Activated CD4-positive, alpha-beta memory T cell treated with anti-CD3 and anti-CD28 coated beads for 36 hours (primary cell): ENCODE results near the gene BCLAF3. TPM values are rescaled to one million over a fixed set of nuclear protein-coding genes. Genes with fewer than 3 reads are reported as not detected.
A peak's percentile ranks its signal among the peaks of the same experiment; 100 is the strongest.

Experiments
- CTCF ChIA-PET: fragments of 350-600 bp; sonication (Branson Sonifier 250); formaldehyde crosslinking; loops from one replicate; lab custom pipeline; 2021; ENCODE audit warnings: antibody characterized with exemption, inconsistent platforms; lab: Charles Lee
- POLR2A ChIA-PET: fragments of 350-600 bp; sonication (Branson Sonifier 250); formaldehyde crosslinking; loops from one replicate; lab custom pipeline; 2021; ENCODE audit warnings: antibody characterized with exemption; lab: Charles Lee
- DNase-seq: peaks from one replicate; pipeline ENCODE4 v3.0.0-alpha.2; 2020
- H3K27ac Mint-ChIP-seq: one replicate; pipeline ENCODE4 v1.8.0; 2021; ENCODE audit warnings: mixed read lengths
- H3K27me3 Mint-ChIP-seq: one replicate; pipeline ENCODE4 v1.8.0; 2021; ENCODE audit warnings: mixed read lengths
- H3K36me3 Mint-ChIP-seq: one replicate; pipeline ENCODE4 v1.8.0; 2021; ENCODE audit warnings: mixed read lengths
- H3K4me1 Mint-ChIP-seq: one replicate; pipeline ENCODE4 v1.8.0; 2021; ENCODE audit warnings: low read depth, mixed read lengths
- H3K4me3 Mint-ChIP-seq: one replicate; pipeline ENCODE4 v1.8.0; 2021; ENCODE audit warnings: mild to moderate bottlenecking, mixed read lengths
- H3K9me3 Mint-ChIP-seq: one replicate; pipeline ENCODE4 v1.8.0; 2021; ENCODE audit warnings: mixed read lengths
- intact Hi-C: fragments of 100-400 bp; cut with micrococcal nuclease; formaldehyde crosslinking; loops from one replicate; pipeline ENCODE4 v1.15.1; 2023
- total RNA-seq, 2 experiments: library from RNA; stranded (reverse); gene quantifications; one replicate each; pipeline ENCODE4 v1.2.3, GENCODE V29; 2021

Gene BCLAF3
- total RNA-seq, 2 experiments from 2014 or later, result 4.0 to 4.1 TPM

DNA sequence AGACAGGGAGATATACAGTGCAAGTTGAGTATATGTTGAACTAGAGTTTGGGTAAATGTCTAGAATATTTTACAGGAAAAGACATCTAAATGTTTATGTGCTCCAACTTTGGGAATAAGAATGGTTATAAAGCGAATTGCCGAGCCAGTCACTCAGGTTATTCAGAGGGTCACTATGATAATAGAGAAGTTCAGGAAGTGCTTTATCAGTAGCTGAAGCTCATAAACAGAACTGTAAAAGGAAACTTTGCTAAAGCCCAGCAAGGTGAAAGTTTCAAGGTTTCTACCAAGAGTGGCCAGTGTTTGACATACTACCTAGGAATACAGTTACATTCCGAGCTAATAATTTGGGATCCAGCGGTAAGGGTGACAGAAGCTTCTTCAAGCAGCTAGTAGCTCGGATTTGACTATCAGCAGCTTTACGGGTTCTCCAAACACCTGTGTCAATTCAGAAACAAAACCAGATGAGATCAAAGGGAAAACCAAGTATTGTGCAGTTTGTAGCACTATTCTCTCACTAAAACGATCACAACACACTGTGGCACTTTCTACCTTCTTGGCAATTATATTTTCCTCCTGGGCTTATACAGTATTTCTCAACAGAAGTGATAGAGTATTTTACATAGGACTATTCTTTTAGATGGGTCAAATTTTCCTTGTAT is 17.2 kb upstream of the BCLAF3 start:
- CTCF ChIA-PET, result no interaction called here
- Mint-ChIP-seq H3K4me1 (no peaks in the 10 kb centered on the region), H3K36me3 (no peaks in the 10 kb centered on the region), H3K9me3 (no peaks in the 10 kb centered on the region), H3K27me3 (no peaks in the 10 kb centered on the region), H3K27ac (no peak overlapping the region), H3K4me3 (no peak overlapping the region)
- DNase-seq, result no peak
- intact Hi-C loops, result no loop called here
- POLR2A ChIA-PET, result no interaction called here

DNA sequence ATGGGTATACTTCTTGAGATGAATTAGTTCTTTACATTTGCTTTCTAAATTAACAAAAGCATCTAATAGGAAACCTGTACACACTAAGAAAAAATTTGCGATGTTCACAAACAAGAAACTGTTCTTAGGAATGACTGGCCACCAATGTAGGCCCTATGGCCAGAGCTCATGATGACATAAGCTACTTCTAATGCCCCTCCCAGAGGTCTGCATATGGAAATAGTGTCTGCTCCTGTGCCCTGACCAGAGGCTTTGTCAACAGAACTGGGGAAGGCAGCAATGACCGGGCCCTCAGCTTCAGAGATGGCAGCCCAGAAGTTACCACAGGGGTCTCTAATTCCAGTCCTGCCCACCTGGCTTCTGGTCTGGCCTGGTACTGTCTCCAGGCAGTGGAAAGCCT is 15.0 kb upstream of the BCLAF3 start:
- no peak overlapping the region for H3K4me3 Mint-ChIP-seq
- no peak for DNase-seq
- H3K27ac Mint-ChIP-seq, result no peak overlapping the region
- H3K9me3 Mint-ChIP-seq, result no peaks in the 10 kb centered on the region
- CTCF ChIA-PET, result no interaction called here
- intact Hi-C loops, result no loop called here
- H3K4me1 Mint-ChIP-seq, result no peaks in the 10 kb centered on the region
- POLR2A ChIA-PET, result no interaction called here
- no peaks in the 10 kb centered on the region for H3K27me3 Mint-ChIP-seq
- no peaks in the 10 kb centered on the region for H3K36me3 Mint-ChIP-seq

DNA sequence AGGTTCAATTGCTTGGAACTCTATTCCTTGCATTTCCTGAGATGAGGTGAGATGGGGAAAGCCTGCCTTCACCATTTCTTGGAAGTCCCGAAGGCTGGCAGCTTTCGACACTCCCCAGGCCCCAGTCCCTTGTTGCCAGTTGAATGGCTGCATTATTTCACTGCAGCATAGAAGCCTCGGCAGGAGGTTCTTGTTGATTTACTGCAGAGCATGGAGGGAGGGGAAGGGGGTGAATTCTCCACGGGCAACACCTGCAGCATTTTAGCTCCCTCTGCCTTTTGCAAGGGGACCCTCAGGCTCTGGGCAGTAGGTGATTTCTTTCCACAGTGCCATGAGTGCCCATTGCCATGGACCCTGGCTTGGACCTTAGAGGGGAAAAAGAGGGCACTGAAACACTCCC is 10.7 kb upstream of the BCLAF3 start:
- H3K4me1 Mint-ChIP-seq, result no peaks in the 10 kb centered on the region
- no peak overlapping the region for H3K4me3 Mint-ChIP-seq
- no peak overlapping the region for H3K27ac Mint-ChIP-seq
- CTCF ChIA-PET, result no interaction called here
- H3K9me3 Mint-ChIP-seq, result no peaks in the 10 kb centered on the region
- no peak for DNase-seq
- intact Hi-C loops, result no loop called here
- no peaks in the 10 kb centered on the region for H3K27me3 Mint-ChIP-seq
- POLR2A ChIA-PET, result no interaction called here
- H3K36me3 Mint-ChIP-seq, result no peaks in the 10 kb centered on the region

DNA sequence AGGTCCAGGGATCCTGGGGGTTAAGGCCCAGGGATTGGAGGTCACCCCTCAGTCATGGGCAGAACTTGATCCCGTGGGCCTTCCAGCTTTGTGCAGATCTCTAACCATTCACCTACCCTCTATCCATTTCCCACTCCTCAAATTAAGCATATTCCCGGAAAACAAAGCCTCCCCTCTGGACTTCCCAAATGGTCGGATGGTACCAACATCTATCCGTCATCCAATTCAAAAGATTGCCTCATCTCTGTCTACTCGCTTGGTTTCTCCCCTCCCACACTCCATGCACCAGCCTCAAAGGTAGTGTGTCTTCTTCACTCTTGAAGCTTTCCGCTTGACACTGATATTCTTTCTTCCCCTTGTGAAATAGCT is 473 bp upstream of the BCLAF3 start:
- peaks cover 10% of the 10 kb centered on the region for H3K4me1 Mint-ChIP-seq
- peak overlapping the region; percentile 87 for H3K27ac Mint-ChIP-seq
- no peaks in the 10 kb centered on the region for H3K9me3 Mint-ChIP-seq
- DNase-seq, result peak; percentile 9
- intact Hi-C loops, result loop anchor here (1.0 to 10.0 kb wide), 6 partner anchors 27 to 443 kb away; no protein-coding TSS in a partner anchor
- CTCF ChIA-PET, result interaction anchor here (2.5 kb wide), 1 partner anchor 86 kb away, joined by 15 read pairs; no protein-coding TSS in a partner anchor
- no peaks in the 10 kb centered on the region for H3K27me3 Mint-ChIP-seq
- H3K36me3 Mint-ChIP-seq, result peaks cover 3% of the 10 kb centered on the region
- POLR2A ChIA-PET, result no interaction called here
- H3K4me3 Mint-ChIP-seq, result peak overlapping the region; percentile 78

DNA sequence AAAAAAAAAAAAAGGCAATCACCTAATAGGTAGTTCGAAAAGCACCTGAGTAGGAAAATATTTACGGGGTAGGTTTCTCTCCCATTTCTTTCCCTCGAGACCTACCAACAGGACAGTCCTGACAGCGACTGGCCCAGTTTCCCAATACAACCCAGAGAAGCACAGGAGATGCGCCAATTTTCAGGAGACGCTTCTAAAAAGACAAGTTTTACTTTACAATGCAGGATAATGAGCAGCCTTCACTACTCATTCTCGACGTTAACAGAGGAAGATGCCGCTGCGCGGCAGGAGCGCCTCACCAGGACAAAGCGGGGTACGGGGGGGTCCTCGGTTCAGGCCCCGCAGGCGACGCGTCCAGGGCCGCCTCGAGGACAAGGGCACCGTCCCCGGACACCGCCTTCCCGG is 708 bp downstream of the BCLAF3 start:
- H3K27ac Mint-ChIP-seq, result peak overlapping the region; percentile 49
- POLR2A ChIA-PET, result no interaction called here
- DNase-seq, result peak; percentile 29
- H3K27me3 Mint-ChIP-seq, result no peaks in the 10 kb centered on the region
- CTCF ChIA-PET, result interaction anchor here (1.0 to 2.5 kb wide), 2 partner anchors 85 kb away, joined by 4 to 15 read pairs; no protein-coding TSS in a partner anchor
- H3K9me3 Mint-ChIP-seq, result no peaks in the 10 kb centered on the region
- H3K4me3 Mint-ChIP-seq, result peak overlapping the region; percentile 87
- peaks cover 5% of the 10 kb centered on the region for H3K36me3 Mint-ChIP-seq
- H3K4me1 Mint-ChIP-seq, result peaks cover 10% of the 10 kb centered on the region
- intact Hi-C loops, result loop anchor here (2.0 to 10.0 kb wide), 3 partner anchors 25 to 441 kb away; no protein-coding TSS in a partner anchor

DNA sequence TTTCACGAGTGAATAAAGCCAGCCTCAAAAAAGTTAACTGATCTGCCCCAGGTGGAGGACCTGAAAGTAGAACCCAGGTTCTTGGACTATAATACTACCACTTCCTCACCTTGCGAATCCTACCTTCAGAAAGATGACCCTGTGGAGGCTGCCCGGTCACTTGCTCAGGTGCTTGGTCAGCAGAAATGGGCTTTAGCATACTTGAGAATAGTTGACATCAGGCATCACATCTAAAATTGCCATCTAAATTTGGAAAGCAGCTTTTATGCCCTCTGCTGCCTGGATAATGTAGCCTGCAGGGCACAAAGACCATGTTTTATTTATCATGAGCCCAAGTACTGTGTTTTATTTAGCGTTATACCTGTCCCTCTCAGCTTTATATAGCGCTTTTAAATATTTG is 3.0 kb downstream of the BCLAF3 start:
- intact Hi-C loops, result no loop called here

DNA sequence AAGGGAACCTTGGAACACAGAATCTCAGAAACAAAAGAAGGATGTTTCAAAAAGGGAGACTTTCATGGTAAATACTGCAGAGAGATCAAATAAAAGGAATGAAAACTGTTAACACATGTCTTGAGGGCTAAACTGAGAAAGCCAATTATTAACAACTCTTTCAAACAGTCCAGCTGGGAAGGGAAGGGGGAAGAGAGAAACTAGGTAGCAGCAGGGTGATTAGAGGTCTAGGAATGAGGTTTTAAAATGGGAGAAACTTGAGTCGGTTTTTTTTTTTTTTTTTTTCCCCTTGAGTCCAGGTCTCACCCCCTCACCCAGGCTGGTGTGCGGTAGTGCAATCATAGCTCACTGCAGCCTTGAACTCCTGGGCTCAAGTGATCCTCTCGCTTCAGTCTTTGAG is 4.3 kb downstream of the BCLAF3 start:
- DNase-seq, result no peak
- ChIA-PET CTCF (no interaction called here), POLR2A (no interaction called here)
- H3K4me3 Mint-ChIP-seq, result no peak overlapping the region
- no peaks in the 10 kb centered on the region for H3K9me3 Mint-ChIP-seq
- no peak overlapping the region for H3K27ac Mint-ChIP-seq
- H3K36me3 Mint-ChIP-seq, result peaks cover 5% of the 10 kb centered on the region
- H3K4me1 Mint-ChIP-seq, result peaks cover 9% of the 10 kb centered on the region
- H3K27me3 Mint-ChIP-seq, result no peaks in the 10 kb centered on the region
- intact Hi-C loops, result no loop called here

More for the DNA sequence above, 3.0 kb downstream of the BCLAF3 start:
- H3K4me1 Mint-ChIP-seq, result peaks cover 10% of the 10 kb centered on the region
- ChIA-PET POLR2A (no interaction called here), CTCF (no interaction called here)
- no peaks in the 10 kb centered on the region for H3K9me3 Mint-ChIP-seq
- no peak overlapping the region for H3K4me3 Mint-ChIP-seq
- H3K27me3 Mint-ChIP-seq, result no peaks in the 10 kb centered on the region
- peaks cover 5% of the 10 kb centered on the region for H3K36me3 Mint-ChIP-seq
- no peak overlapping the region for H3K27ac Mint-ChIP-seq
- no peak for DNase-seq

DNA sequence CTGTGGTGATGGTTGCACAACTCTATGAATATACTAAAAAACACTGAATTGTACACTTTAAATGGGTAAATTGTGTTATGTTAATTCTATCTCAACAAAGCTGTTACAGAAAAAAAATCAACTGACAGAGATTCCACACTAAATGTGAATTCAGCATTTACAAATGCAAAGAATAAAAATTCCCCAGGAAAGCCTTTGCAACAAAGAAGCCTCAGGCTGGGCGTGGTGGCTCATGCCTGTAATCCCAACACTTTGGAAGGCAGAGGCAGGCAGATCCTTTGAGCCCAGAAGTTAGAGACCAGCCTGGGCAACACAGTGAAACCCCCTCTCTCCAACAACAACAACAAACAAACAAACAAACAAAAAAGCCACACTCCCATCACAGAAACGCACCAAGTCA is 8.9 kb downstream of the BCLAF3 start:
- no peak overlapping the region for H3K27ac Mint-ChIP-seq
- CTCF ChIA-PET, result no interaction called here

DNA sequence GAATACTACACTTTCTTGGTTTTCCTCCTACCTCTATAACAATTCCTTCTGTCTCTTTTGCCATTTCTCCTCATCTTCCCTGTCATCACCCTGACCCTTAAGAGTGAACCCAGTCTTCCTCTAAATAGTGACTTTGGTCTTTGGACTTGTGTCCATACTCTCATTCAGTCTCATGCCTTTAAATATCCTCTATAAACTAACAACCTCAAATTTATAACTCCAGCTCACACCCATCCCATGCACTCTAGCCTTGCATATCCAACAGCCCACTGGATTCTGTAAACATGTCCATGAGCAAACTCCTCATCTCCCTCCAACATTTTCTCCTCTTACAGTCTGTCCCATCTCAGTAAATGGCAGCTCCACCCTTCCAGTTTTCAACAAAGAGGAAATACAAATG is 15.0 kb downstream of the BCLAF3 start:
- Mint-ChIP-seq H3K27ac (no peak overlapping the region), H3K9me3 (peaks cover 8% of the 10 kb centered on the region), H3K27me3 (no peaks in the 10 kb centered on the region), H3K4me1 (peaks cover 24% of the 10 kb centered on the region), H3K36me3 (peaks cover 16% of the 10 kb centered on the region), H3K4me3 (no peak overlapping the region)
- ChIA-PET CTCF (no interaction called here), POLR2A (no interaction called here)
- DNase-seq, result no peak
- intact Hi-C loops, result no loop called here

More for the DNA sequence above, 8.9 kb downstream of the BCLAF3 start:
- no peak for DNase-seq
- Mint-ChIP-seq H3K36me3 (peaks cover 16% of the 10 kb centered on the region), H3K9me3 (peaks cover 8% of the 10 kb centered on the region), H3K27me3 (no peaks in the 10 kb centered on the region), H3K4me1 (peaks cover 12% of the 10 kb centered on the region), H3K4me3 (no peak overlapping the region)
- intact Hi-C loops, result no loop called here
- POLR2A ChIA-PET, result no interaction called here

DNA sequence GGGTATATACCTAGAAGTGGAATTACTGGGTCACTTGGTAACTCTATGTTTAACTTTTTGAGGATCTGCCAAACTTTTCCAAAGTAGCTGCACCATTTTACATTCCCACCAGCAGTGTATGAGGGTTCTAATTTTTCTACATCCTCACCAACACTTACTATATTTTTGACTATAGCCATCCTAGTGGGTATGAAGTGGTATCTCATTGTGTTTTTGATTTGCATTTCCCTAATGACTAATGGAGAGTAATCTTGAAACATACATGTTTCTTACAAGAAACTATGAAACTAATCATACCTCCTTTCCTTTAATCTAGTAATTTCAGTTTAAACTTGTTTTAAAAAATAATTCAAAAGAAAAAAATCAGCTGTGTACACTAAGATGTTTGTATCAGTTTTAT is 17.9 kb downstream of the BCLAF3 start:
- CTCF ChIA-PET, result no interaction called here
- H3K4me3 Mint-ChIP-seq, result no peak overlapping the region

DNA sequence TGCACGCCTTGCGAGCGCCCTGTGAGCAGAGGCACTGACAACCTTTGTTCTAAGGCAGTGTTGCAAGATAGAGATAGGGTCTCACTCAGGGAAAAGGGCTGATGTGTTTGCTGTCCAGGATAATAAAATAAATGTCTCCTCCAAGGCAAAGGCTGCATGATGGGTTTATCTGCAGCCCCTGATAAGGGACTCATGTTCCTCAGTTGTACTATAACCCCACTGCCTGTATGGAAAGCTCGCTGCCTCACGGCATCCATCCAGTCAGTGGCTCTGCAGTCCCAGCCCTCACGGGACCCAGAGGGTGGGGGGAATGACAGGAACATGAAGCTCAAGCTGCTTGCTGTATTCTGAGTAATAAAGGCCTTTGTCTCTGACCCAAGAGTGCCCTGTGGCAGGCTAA is 22.6 kb downstream of the BCLAF3 start:
- CTCF ChIA-PET, result no interaction called here
- POLR2A ChIA-PET, result no interaction called here
- Mint-ChIP-seq H3K36me3 (peaks cover 12% of the 10 kb centered on the region), H3K27me3 (no peaks in the 10 kb centered on the region), H3K27ac (no peak overlapping the region), H3K9me3 (no peaks in the 10 kb centered on the region), H3K4me3 (no peak overlapping the region), H3K4me1 (peaks cover 19% of the 10 kb centered on the region)
- no peak for DNase-seq
- intact Hi-C loops, result no loop called here

More for the DNA sequence above, 17.9 kb downstream of the BCLAF3 start:
- Mint-ChIP-seq H3K27me3 (no peaks in the 10 kb centered on the region), H3K9me3 (peaks cover 4% of the 10 kb centered on the region), H3K36me3 (peaks cover 12% of the 10 kb centered on the region), H3K27ac (no peak overlapping the region), H3K4me1 (peaks cover 20% of the 10 kb centered on the region)
- intact Hi-C loops, result no loop called here
- DNase-seq, result no peak
- POLR2A ChIA-PET, result no interaction called here

DNA sequence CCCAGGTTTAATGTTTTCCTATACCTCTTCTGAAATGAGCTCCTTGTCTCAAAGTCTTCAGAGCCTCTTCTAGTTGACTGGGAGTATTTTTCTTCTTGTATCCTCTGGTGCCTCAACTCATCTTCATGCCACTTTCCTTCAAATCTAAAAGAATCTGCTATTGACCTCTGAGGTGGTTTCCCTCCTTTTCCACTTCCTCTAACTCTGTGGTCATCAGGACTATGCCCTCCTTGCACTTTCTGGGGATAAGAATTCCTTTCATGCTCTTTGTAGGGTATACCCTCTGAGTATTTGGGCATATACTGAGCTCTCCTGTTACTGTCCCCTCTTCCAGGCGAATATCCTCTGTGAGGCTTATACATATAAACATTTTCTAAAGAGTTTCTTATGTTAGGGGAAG is 24.8 kb downstream of the BCLAF3 start:
- Mint-ChIP-seq H3K36me3 (peaks cover 13% of the 10 kb centered on the region), H3K4me1 (peaks cover 13% of the 10 kb centered on the region), H3K4me3 (no peak overlapping the region), H3K9me3 (no peaks in the 10 kb centered on the region), H3K27me3 (no peaks in the 10 kb centered on the region), H3K27ac (no peak overlapping the region)
- ChIA-PET CTCF (no interaction called here), POLR2A (no interaction called here)
- DNase-seq, result no peak
- intact Hi-C loops, result no loop called here
